Measurements from ENCODE around the gene TM9SF1.
A peak's percentile ranks its signal among the peaks of the same experiment; 100 is the strongest.

TM9SF1 gene

GRCh38 chr14:24147761-24148428 lies 47.3 kb downstream of the TM9SF1 start:
- TF ChIP-seq CTCF (IDR thresholded peaks at IDR 0.05; ENCODE audit: low read length, missing control alignments), result no peak
- peak overlapping the region; percentile 90 for H3K4me3 ChIP-seq (replicated peaks; ENCODE audit: low read depth, low read length)
- DNase-seq (ENCODE audit: low read depth), result no peak

GRCh38 chr14:24146978-24147760 lies 48.1 kb downstream of the TM9SF1 start, which contains the start of gene RNF31:
Gene RNF31 (plus strand): TSS chr14:24147498. CDS start chr14:24147699, 201 bp downstream.
- DNase-seq (ENCODE audit: low read depth), result peak; percentile 99
- TF ChIP-seq CTCF (IDR thresholded peaks at IDR 0.05; ENCODE audit: low read length, missing control alignments), result no peak
- peak within 1 kb of the TSS; percentile 90 for H3K4me3 ChIP-seq (replicated peaks; ENCODE audit: low read depth, low read length)

GRCh38 chr14:24146453-24146977 lies 48.7 kb downstream of the TM9SF1 start, which contains the start of gene PSME2:
Gene PSME2 (minus strand): TSS chr14:24146610. CDS start chr14:24146581, 29 bp downstream.
- no peak for TF ChIP-seq CTCF (IDR thresholded peaks at IDR 0.05; ENCODE audit: low read length, missing control alignments)
- peak; percentile 98 for DNase-seq (ENCODE audit: low read depth)
- H3K4me3 ChIP-seq (replicated peaks; ENCODE audit: low read depth, low read length), result peak within 1 kb of the TSS; percentile 90

- H3K4me3 ChIP-seq (replicated peaks; ENCODE audit: low read depth, low read length), result peak overlapping the region; percentile 90
- no peak for TF ChIP-seq CTCF (IDR thresholded peaks at IDR 0.05; ENCODE audit: low read length, missing control alignments)
- no peak for DNase-seq (ENCODE audit: low read depth)
Observed at GRCh38 chr14:24145690-24146452, 49.4 kb downstream of the TM9SF1 start.

GRCh38 chr14:24145219-24145618 lies 50.0 kb downstream of the TM9SF1 start:
- no peak for DNase-seq (ENCODE audit: low read depth)
- H3K4me3 ChIP-seq (replicated peaks; ENCODE audit: low read depth, low read length), result peak overlapping the region; percentile 7
- no peak for TF ChIP-seq CTCF (IDR thresholded peaks at IDR 0.05; ENCODE audit: low read length, missing control alignments)

GRCh38 chr14:24144451-24144850 lies 50.8 kb downstream of the TM9SF1 start:
- no peak for DNase-seq (ENCODE audit: low read depth)
- no peak for TF ChIP-seq CTCF (IDR thresholded peaks at IDR 0.05; ENCODE audit: low read length, missing control alignments)
- no peak overlapping the region for H3K4me3 ChIP-seq (replicated peaks; ENCODE audit: low read depth, low read length)

All from fibroblast of pulmonary artery (primary cell).